GM18508 (cell line): ENCODE measurements around the gene FZD7.

Source experiments
- ATAC-seq: cut with Tn5 transposase; IDR thresholded peaks from one replicate; pipeline ENCODE4 v1.9.1; 2021; ENCODE audit warnings: moderate number of reproducible peaks; ENCODE audit not compliant: insufficient read depth, unreplicated experiment

Gene FZD7

GRCh38 chr2:202064171-202064880, 30.7 kb downstream of the FZD7 start:
- no peak for ATAC-seq

- no peak for ATAC-seq
These were observed 31.2 kb downstream of the FZD7 start for GRCh38 chr2:202064881-202065230.

GRCh38 chr2:202065876-202066275, 32.2 kb downstream of the FZD7 start:
- ATAC-seq, result no peak

- no peak for ATAC-seq
These were observed 33.2 kb downstream of the FZD7 start for GRCh38 chr2:202066875-202067274.

GRCh38 chr2:202067589-202067988, 33.9 kb downstream of the FZD7 start:
- ATAC-seq, result no peak

- ATAC-seq, result no peak
These were observed 35.8 kb downstream of the FZD7 start for GRCh38 chr2:202069170-202070067.

GRCh38 chr2:202071107-202071506, 37.5 kb downstream of the FZD7 start:
- ATAC-seq, result no peak

- no peak for ATAC-seq
These were observed 38.6 kb downstream of the FZD7 start for GRCh38 chr2:202072226-202072625.

GRCh38 chr2:202072737-202073401, 39.2 kb downstream of the FZD7 start, which contains the start of gene KIAA2012:
Gene KIAA2012, plus strand, starts transcription at chr2:202073255. Its CDS starts 373 bp downstream, at chr2:202073628.
- ATAC-seq, result no peak

GRCh38 chr2:202074324-202074723, 40.7 kb downstream of the FZD7 start:
- ATAC-seq, result no peak

GRCh38 chr2:202079310-202079709, 45.7 kb downstream of the FZD7 start:
- ATAC-seq, result no peak

- ATAC-seq, result no peak
These were observed 50.6 kb downstream of the FZD7 start for GRCh38 chr2:202084265-202084664.
